A549 treated with ZK216348 at 1 μM for 4 hours (cell line): ENCODE results near the gene PLD5. TPM values are rescaled to one million over a fixed set of nuclear protein-coding genes. Genes with fewer than 3 reads are reported as not detected.

ENCODE experiments used
- total RNA-seq: library from RNA; stranded (reverse); fragments of 200-300 nt; extraction: Qiagen RNA extraction; gene quantifications from 5 replicates; pipeline ENCODE4 v1.2.3, GENCODE V29; 2022; ENCODE audit warnings: low read depth

Gene PLD5
- total RNA-seq = 1.3 to 3.8 TPM (median 2.1 TPM) in 5 replicates

DNA sequence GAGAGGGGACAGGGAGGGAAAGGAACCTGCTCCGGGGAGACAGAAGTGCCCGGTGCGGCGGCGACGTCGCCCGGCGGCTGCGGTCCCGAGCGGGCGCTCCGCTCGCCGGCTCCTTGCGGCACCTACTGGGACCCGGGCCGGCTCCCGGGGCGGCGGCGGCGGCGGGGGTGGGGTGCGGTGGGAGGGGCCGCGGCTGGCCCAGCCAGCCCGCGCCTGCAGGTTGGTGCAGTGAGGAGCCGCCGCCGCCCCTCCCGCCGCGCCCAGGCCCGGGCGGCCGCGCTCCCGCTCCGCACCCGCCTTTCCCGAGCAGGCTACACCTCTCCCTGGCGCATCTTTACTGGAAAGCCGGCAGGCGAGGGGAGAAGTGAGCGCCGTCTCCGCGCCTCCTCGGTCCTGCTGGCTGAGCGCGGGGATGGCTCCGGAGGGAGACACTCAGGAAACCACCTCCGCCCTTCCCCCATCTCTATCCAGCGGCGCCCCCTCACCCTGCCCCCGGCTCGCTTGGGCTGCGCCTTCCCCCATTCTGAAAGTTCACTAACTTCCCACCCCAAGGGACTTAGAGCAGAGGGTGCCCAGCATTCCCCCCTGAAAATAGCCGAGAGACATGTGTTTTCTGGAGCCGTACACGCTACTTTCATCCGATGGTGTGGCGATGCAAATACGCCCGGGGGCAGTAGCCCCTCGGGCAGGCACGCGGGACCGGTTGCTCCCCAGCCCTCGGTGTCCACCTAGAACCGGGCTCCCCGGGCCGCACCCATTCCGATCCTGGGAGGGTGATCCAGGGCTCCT, at the start of gene PLD5:
Gene PLD5, minus strand, starts transcription at position 127 of the 789 bp plus-strand sequence.

